GM18858 (cell line): ENCODE results near the gene HLA-E.
"Not testable (repeated sequence)": the region's sequence is repeated elsewhere in the genome, so short reads cannot be mapped to it uniquely, and the experiment has no call there.

Experiments used
- ATAC-seq: cut with Tn5 transposase; IDR thresholded peaks from one replicate; pipeline ENCODE4 v1.9.1; 2021; ENCODE audit not compliant: unreplicated experiment

The HLA-E gene

DNA sequence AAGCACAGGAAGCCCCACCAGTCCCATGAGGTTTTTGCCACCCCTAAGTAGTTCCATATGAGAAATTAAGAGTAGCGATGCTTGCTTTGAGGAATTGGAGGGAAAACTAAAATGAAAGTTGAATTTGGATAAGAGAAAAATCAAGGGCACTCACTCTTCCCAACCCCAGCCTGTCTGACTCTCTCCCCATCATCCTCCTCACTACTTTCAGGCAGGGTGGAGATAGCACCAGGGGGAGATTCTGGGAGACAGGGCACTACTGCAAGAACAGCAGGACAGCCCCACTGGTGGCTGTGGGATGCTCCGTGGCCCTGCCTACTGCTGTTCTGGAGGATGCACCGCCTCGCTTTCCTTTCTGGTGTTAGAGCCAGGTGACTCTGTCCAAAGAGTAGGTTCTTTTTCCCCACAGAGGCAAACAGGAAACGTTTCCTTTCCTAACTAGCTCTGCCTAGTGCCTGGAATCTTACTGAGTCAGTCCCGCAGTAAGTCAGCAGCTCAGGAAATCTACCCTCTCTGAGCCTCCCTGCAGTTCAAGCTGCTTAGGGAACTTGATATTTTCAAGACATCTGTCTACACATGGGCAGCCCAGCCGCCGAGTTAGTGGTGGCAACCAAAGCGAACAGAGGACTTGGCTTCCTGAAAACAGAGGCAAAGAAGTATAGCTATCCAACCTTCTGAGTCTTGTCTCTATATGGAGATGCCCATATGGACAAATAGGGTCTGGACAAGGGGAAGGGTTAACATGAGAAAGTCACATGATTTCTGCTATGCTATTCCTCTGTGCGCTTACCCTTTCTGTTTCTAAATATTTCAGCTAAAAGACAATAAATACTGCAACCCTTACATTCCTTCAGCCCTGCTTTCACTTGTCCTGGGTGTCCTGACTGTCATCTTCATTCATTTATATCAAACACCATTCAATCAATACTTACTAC lies 11.4 kb downstream of the HLA-E start:
- no peak for ATAC-seq

DNA sequence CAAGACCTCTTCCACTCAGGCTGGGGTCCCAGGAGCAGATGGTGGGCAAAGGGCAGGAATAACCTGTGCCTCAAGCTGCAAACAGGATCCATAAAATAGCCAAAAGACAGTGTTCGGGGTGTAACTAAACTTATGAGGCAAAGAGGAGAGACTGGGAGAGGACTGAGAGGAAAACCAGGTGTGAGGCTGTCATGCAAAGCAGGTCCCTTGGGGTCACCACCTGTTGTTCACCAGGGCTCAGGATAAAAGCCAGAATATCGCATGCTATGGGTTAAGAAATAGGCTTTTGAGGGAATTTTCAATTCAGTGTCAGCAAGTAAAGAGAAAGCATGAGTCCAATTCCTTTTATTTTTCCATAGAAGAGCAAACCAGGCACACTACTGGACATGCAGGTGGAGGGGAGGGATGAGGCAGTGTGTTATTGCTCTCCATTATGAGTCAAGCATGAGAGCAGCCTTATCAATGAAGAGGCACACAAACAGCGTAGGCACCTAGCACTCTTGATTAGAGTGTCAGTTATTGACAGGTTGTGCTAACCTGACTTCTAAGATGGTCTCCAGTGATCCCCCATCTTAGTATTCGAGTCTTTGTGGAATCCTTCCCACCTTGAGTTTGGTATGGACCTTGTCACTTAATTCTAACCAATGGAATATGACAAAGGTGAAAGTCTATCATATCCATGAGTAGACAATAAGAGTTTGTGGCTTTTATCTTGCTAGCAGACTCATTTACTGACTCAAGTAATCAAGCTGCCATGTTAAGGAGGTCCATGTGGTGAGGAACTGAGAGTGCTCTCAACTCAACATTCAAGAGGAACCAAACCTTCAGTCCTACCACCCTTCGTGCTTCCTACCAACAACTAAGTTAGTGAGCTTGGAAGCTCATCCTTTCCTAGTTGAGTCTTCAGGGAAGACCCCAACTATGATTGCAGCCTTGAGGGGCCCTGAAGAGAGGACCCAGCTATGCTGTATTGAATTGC lies 18.8 kb downstream of the HLA-E start:
- ATAC-seq = no peak

DNA sequence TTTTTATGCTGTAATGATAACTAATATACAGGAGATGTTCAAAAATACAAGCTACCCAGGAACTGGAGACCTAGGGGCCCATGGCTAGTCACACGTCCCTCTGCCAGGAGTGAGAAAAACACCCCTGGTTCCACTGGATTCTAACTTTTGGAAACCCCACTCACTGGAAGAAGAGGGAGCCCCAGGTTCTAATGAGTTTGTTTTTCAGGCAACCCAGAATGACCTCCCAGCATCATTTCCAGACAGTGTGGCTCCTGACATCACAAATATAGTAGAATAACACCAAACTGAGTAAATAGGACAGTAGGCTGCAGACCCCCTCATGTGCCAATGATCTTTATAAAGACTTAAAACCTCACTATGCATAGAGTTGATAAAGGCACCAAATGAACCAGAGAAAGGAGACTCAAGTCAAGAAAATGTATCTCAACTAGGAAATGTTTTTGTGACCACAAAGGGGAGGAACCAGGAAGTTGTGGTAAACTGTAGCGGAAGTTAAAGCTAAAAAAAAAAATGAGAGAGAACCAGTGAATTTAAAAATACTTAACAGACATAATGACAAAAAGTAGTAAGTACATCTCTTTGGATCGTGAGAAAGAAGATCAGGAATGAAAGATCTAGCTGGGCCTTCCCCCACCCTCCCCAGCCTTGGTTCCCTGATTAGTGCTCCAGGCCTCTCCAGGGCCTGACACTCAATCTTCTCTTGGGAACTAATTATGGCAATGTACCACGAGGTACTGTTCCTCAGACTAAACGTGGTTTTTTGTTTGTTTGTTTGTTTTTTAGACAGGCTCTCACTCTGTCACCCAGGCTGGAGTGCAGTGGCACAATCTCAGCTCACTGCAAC lies 19.8 kb downstream of the HLA-E start:
- ATAC-seq = no peak

DNA sequence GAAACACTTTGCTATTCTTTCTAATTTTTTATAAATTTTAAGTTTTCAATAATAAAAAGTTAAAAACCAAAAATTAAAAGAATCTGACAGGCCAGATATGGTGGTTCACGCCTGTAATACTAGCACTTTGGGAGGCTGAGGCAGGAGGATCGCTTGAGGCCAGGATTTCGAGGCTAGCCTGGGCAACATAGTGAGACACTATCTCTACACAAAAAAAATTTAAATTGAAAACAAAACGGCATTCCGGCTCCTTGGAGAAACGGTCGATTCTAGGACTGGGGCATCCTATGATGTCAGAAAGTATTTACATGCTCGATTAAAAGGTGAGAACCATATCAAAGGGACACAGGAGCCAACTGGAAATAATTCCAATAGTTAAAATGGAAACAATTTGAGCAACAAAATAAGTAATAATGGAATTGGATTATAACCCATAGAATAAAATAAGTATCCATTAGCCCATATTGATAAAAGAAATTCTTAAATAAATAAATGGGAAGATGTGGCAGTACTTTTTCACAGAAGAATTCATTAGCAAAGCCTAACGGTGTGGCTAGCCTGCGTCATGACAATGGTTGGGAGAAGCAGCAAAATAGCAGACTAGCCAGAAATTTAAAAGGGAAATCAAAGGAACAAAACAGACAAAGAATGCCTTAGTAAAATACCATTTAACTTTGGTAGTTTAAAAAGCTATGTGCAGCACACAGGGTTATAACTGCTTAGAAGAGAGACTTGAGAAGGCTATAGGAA lies 21.3 kb downstream of the HLA-E start:
- no peak for ATAC-seq

DNA sequence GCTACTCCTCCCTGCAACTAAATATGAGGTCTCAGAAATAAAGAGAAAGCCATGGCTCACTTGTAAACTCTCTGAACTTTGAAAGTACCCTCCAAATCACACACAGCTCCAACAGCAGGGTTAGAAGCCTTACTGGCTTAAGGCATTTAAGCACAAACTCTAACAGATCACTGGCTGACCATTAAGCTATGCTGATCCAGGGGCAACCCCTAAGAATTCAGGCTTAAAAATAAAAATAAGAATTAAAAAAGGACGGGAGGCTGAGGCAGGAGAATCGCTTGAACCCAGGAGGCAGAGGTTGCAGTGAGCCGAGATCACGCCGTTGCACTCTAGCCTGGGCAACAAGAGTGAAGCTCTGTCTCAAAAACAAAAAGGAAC lies 21.8 kb downstream of the HLA-E start:
- no peak for ATAC-seq

DNA sequence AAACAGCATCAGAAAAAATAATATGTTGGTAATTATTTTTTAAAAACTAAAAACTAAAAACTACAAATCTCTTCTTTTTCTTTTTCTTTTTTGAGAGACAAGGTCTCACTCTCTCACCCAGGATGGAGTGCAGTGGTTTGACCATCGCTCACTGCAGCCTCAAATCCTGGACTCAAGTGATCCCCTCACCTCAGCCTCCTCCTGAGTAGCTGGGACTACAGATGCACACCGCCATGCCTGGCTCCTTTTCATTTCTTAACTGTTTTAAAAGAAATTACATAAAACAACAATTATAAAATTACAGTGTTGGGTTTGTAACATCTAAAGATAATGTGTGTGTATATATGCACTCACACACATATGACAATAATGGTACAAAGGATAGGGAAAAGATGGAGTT lies 24.1 kb downstream of the HLA-E start:
- no peak for ATAC-seq

DNA sequence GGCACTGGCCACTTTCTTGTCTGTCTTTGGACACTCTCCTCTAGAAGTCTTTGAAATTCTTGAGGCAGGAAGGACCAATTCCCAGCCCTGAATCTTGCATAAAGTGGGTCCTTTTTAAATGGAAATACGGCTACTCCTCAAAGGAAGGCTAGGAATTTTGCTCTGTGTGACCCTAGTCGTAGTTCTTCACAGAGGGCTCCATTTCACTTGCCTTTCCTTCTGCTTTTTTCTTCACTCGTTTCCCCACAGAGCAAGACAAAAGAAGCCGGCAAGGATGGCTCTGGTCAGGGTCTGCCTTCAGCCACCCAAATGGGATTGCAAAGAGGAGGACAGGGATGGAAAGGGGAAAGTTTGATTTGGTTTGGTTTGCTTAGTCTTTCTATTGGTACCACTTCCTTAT lies 25.8 kb downstream of the HLA-E start:
- ATAC-seq = no peak

DNA sequence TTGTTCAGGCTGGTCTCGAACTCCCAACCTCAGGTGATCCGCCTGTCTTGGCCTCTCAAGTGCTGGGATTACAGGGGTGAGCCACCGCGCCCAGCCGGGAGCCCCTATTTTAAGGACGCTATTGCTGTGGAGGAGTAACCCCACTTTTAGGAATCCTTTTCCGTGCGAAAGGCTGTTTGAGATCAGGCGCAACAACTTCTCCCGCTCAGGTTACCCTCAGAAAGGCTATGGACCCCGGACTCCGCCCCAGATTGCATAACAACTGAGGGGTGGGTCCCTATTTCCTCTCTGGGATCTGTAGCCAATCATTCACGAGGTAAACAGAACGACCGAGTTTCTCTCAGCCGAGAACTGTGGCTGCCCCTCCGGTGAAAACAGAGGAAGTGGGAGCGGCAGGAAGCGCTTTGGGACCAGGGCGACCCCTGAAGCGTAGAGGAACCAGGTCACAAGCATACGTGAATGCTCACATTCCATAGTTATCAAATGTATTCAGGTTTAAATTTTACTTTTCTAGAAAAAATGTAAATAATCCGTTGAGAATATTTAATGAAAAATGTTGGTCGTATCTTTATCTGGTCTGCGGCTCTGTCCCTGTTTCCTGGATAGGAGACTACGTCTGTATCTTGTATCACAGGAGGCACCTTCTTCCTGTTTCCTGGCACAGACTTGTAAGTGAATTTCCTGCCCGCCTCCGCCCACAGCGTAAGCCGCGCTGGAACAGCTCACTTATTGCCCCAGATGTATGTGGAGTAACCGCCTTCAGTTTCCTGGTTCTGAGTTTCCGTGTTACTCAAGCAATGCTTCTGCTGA lies 26.8 kb downstream of the HLA-E start:
- ATAC-seq = peak; percentile 61

DNA sequence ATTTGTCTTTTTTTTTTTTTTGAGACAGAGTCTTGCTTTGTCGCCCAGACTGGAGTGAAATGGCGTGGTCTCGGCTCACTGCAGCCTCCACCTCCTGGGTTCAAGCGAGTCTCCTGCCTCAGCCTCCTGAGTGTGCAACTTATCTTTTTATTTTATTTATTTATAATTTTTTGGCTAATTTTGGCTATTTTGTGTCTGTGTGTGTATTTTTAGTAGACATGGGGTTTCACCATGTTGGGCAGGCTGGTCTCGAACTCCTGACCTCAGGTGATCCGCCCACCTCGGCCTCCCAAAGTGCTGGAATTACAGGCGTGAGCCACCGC lies 27.4 kb downstream of the HLA-E start:
- not testable (repeated sequence) for ATAC-seq

DNA sequence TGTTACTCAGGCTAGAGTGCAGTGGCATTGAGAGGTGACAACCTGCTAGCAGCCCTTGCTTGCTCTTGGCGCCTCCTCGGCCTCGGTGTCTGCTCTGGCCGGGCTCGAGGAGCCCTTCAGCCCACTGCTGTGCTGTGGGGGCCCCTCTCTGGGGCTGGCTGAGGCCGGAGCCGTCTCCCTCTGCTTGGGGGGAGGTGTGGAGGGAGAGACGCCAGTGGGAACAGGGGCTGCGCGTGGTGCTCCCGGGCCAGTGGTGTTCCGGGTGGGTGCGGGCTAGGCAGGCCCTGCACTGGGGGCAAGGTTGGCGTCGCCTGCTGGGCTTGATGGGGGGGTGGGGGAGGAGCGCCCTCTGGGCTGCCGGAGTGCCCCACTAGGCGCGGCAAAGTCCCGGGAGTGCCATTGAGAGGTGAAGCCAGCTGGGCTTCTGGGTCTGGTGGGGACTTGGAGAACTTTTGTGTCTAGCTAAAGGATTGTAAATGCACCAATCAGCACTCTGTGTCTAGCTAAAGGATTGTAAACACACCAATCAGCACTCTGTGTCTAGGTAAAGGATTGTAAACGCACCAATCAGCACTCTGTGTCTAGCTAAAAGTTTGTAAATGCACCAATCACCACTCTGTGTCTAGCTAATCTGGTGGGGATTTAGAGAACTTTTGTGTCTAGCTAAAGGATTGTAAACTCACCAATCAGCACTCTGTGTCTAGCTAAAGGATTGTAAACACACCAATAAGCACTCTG lies 28.6 kb downstream of the HLA-E start:
- not testable (repeated sequence) for ATAC-seq

DNA sequence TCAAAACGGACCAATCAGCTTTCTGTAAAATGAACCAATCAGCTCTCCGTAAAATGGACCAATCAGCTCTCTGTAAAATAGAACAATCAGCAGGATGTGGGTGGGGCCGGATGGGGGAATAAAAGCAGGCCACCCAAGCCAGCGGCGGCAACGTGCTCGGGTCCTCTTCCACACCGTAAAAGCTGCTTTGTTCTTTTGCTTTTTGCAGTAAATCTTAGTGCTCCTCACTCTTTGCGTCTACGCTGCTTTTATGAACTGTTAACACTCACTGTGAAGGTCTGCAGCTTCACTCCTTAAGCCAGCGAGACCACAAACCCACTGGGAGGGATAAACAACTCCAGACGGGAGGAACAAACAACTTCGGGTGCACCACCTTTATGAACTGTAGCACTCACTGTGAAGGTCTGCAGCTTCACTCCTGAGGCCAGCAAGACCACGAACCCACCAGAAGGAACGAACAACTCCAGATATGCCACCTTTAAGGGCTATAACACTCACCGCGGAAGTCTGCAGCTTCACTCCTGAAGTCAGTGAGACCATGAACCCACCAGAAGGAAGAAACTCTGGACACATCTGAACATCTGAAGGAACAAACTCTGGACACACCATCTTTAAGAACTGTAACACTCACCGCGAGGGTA lies 29.3 kb downstream of the HLA-E start:
- not testable (repeated sequence) for ATAC-seq

DNA sequence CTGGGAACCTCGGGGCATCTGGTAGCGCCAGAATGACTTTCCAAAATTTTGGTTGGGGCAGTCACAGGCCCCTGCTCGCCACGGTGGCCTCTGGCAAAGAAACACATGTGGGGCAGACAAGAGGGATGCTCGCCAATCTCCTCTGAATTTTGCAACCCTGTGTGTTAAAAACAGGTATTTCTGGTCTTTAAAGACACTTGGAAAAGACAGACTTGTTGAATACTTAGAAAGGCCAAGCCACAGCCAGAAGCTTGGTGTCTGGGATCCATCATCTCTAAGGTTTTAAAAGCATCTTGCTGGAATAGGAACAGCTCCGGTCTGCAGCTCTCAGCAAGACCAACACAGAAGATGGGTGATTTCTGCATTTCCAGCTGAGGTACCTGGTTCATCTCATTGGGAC lies 31.2 kb downstream of the HLA-E start:
- no peak for ATAC-seq

DNA sequence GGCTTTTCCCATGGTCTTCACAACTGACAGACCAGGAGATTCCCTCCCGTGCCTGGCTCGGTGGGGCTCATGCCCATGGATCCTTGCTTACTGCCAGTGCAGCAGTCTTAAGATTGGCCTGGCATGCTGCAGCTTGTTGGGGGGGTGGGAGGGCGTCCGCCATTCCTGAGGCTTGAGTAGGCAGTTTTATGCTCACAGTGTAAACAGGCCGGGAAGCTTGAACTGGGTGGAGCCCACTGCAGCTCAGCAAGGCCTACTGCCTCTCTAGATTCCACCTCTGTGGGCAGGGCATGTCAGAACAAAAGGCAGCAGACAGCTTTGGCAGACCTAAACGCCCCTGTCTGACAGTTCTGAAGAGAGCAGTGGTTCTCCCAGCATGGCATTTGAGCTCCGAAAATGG lies 31.8 kb downstream of the HLA-E start:
- not testable (repeated sequence) for ATAC-seq

DNA sequence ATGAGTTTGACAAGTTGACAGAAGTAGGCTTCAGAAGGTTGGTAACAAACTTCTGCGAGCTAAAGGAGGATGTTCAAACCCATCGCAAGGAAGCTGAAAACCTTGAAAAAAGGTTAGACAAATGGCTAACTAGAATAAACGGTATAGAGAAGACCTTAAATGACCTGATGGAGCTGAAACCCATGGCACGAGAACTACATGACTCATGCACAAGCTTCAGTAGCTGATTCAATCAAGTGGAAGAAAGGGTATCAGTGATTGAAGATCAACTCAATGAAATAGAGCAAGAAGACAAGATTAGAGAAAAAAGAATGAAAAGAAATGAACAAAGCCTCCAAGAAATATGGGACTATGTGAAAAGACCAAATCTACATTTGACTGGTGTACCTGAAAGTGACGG lies 32.6 kb downstream of the HLA-E start:
- ATAC-seq = not testable (repeated sequence)

DNA sequence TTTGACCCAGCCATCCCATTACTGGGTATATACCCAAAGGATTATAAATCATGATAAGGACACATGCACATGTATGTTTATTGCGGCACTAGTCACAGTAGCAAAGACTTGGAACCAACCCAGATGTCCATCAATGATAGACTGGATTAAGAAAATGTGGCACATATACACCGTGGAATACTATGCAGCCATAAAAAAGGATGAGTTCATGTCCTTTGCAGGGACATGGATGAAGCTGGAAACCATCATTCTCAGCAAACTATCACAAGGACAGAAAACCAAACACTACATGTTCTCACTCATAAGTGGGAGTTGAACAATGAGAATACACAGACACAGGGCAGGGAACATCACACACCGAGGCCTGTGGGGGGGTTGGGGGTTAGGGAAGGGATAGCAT lies 37.1 kb downstream of the HLA-E start:
- not testable (repeated sequence) for ATAC-seq

DNA sequence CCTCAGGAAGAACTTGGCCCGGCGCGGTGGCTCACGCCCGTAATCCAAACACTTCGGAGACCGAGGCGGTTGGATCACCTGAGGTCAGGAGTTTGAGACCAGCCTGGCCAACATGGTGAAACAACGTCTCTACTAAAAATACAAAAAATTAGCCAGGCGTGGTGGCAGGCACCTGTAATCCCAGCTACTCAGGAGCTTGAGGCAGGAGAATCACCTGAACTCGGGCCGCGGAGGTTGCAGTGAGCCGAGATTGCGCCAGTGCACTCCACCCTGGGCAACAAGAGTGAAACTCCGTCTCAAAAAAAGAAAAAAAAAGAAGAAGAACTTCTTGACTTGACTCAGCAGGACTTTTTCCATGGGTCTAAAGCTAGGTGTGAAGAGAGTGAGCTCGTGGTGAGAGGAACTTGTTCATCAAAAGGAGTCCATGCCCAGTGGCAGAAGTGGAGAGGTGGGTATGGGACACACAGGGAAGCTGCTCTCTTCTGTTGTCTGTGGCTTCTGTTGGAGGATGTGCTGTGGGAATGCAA lies 40.1 kb downstream of the HLA-E start:
- ATAC-seq = peak; percentile 40

DNA sequence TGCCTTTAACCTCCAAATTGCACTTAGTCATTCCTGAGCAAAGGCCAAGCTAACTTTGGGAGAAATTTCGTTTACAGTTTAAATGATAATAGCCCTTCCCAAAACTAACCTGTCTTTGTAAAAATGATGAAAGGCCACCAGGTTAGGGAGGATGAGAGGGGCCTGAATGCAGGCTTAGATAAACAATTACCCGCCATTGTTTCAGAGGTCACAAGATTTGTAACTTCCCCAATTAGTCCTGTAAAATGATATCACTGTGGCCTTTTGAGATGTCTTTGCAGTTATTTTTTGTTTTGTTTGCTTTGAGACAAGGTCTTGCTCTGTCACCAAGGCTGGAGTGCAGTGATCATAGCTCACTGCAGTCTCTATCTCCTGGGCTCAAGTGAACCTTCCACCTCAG lies 40.7 kb downstream of the HLA-E start:
- no peak for ATAC-seq
